ENCODE data around the gene C9orf153. TPM values are rescaled to one million over a fixed set of nuclear protein-coding genes. Genes with fewer than 3 reads are reported as not detected.

Gene C9orf153
- total and polyA plus RNA-seq, 2 of the 13 experiments (the other 11 are each of a cell fraction or from before 2014, with no cell fraction given): 0.17 to 0.44 TPM

DNA sequence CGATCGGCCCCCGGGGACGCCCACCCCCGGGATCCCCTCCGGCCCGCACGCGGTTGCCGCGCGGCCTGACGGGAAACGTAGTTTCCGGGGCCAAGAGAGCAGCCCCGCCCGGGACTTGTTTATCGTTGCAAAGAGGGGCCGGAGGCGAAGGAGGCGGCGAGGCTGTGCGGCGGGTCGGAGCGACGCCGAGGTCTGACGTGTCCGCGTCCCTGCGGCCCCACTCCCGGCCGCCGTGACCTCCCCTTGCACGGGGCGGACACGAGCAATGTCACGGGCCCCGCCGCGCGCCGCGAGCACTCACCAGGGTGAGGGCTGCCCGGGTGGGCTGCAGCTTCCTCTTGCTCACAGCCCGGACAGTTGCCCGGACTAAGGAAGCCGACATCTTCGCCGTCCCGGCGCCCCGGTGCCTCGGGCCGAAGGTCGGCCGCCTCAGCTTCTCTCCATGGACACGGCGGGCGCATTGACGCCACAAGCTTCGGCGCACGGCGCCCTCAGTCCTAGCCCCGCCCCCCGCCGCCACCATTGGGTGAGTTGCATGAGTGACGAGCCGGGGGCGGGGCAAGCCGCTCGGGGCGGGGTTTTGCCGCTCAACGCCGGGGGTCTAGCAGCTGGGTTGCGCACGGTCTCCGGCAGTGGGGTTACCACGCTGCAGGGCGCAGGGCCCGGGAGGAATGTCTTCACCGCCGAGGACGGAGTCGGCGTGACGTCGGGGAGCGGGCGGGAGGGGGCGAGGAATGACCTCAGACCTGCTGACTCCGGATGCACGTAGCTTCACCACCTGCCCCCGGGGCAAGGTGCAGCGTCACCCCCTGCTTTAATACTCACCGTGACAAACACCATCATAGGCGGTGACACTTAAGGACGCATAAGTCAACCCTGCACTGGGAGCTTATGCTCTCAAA, 22.9 kb upstream of the C9orf153 start, which contains the start of gene ISCA1 (continued):
- TF ChIP-seq, protein P1, sequence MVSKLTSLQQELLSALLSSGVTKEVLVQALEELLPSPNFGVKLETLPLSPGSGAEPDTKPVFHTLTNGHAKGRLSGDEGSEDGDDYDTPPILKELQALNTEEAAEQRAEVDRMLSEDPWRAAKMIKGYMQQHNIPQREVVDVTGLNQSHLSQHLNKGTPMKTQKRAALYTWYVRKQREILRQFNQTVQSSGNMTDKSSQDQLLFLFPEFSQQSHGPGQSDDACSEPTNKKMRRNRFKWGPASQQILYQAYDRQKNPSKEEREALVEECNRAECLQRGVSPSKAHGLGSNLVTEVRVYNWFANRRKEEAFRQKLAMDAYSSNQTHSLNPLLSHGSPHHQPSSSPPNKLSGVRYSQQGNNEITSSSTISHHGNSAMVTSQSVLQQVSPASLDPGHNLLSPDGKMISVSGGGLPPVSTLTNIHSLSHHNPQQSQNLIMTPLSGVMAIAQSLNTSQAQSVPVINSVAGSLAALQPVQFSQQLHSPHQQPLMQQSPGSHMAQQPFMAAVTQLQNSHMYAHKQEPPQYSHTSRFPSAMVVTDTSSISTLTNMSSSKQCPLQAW (CRISPR knock-in tag; IDR thresholded peaks at IDR 0.05): no peak; the same call in 1 of the 2 replicates
- TF ChIP-seq NAIF1 (CRISPR knock-in tag; IDR thresholded peaks at IDR 0.05; ENCODE audit: borderline replicate concordance) (peak; percentile 55; the same call in 1 of the 2 replicates), ZSCAN29 (CRISPR knock-in tag; conservative IDR thresholded peaks at IDR 0.05) (peak; percentile 78; the same call in 1 of the 2 replicates), TOPORS (CRISPR knock-in tag; IDR thresholded peaks at IDR 0.05) (no peak; the same call in 1 of the 2 replicates), TGIF2 (CRISPR knock-in tag; IDR thresholded peaks at IDR 0.05) (peak; percentile 59; the same call in 1 of the 2 replicates), ZNF790 (CRISPR knock-in tag; IDR thresholded peaks at IDR 0.05; ENCODE audit: borderline replicate concordance) (no peak), ZNF550 (CRISPR knock-in tag; IDR thresholded peaks at IDR 0.05; ENCODE audit: borderline replicate concordance) (no peak), SAFB2 (CRISPR knock-in tag; IDR thresholded peaks at IDR 0.05; ENCODE audit: borderline replicate concordance, low read depth) (peak; percentile 80; the same call in 1 of the 2 replicates)
- TF ChIP-seq, protein P2, sequence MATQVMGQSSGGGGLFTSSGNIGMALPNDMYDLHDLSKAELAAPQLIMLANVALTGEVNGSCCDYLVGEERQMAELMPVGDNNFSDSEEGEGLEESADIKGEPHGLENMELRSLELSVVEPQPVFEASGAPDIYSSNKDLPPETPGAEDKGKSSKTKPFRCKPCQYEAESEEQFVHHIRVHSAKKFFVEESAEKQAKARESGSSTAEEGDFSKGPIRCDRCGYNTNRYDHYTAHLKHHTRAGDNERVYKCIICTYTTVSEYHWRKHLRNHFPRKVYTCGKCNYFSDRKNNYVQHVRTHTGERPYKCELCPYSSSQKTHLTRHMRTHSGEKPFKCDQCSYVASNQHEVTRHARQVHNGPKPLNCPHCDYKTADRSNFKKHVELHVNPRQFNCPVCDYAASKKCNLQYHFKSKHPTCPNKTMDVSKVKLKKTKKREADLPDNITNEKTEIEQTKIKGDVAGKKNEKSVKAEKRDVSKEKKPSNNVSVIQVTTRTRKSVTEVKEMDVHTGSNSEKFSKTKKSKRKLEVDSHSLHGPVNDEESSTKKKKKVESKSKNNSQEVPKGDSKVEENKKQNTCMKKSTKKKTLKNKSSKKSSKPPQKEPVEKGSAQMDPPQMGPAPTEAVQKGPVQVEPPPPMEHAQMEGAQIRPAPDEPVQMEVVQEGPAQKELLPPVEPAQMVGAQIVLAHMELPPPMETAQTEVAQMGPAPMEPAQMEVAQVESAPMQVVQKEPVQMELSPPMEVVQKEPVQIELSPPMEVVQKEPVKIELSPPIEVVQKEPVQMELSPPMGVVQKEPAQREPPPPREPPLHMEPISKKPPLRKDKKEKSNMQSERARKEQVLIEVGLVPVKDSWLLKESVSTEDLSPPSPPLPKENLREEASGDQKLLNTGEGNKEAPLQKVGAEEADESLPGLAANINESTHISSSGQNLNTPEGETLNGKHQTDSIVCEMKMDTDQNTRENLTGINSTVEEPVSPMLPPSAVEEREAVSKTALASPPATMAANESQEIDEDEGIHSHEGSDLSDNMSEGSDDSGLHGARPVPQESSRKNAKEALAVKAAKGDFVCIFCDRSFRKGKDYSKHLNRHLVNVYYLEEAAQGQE (IDR thresholded peaks at IDR 0.05; ENCODE audit: borderline replicate concordance in 1 of 2, low read depth in 1 of 2, low read length in 2 of 2): peak in 1 of 2 experiments; percentile 43; a peak in 1 of 4 replicates
- TF ChIP-seq, protein P3, sequence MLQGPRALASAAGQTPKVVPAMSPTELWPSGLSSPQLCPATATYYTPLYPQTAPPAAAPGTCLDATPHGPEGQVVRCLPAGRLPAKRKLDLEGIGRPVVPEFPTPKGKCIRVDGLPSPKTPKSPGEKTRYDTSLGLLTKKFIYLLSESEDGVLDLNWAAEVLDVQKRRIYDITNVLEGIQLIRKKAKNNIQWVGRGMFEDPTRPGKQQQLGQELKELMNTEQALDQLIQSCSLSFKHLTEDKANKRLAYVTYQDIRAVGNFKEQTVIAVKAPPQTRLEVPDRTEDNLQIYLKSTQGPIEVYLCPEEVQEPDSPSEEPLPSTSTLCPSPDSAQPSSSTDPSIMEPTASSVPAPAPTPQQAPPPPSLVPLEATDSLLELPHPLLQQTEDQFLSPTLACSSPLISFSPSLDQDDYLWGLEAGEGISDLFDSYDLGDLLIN (CRISPR knock-in tag; IDR thresholded peaks at IDR 0.05; ENCODE audit: borderline replicate concordance): peak; percentile 20; the same call in 1 of the 2 replicates
- TF ChIP-seq, protein P4, sequence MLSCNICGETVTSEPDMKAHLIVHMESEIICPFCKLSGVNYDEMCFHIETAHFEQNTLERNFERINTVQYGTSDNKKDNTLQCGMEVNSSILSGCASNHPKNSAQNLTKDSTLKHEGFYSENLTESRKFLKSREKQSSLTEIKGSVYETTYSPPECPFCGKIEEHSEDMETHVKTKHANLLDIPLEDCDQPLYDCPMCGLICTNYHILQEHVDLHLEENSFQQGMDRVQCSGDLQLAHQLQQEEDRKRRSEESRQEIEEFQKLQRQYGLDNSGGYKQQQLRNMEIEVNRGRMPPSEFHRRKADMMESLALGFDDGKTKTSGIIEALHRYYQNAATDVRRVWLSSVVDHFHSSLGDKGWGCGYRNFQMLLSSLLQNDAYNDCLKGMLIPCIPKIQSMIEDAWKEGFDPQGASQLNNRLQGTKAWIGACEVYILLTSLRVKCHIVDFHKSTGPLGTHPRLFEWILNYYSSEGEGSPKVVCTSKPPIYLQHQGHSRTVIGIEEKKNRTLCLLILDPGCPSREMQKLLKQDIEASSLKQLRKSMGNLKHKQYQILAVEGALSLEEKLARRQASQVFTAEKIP (CRISPR knock-in tag; IDR thresholded peaks at IDR 0.05; ENCODE audit: borderline replicate concordance): no peak
- TF ChIP-seq, protein P5, sequence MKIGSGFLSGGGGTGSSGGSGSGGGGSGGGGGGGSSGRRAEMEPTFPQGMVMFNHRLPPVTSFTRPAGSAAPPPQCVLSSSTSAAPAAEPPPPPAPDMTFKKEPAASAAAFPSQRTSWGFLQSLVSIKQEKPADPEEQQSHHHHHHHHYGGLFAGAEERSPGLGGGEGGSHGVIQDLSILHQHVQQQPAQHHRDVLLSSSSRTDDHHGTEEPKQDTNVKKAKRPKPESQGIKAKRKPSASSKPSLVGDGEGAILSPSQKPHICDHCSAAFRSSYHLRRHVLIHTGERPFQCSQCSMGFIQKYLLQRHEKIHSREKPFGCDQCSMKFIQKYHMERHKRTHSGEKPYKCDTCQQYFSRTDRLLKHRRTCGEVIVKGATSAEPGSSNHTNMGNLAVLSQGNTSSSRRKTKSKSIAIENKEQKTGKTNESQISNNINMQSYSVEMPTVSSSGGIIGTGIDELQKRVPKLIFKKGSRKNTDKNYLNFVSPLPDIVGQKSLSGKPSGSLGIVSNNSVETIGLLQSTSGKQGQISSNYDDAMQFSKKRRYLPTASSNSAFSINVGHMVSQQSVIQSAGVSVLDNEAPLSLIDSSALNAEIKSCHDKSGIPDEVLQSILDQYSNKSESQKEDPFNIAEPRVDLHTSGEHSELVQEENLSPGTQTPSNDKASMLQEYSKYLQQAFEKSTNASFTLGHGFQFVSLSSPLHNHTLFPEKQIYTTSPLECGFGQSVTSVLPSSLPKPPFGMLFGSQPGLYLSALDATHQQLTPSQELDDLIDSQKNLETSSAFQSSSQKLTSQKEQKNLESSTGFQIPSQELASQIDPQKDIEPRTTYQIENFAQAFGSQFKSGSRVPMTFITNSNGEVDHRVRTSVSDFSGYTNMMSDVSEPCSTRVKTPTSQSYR (CRISPR knock-in tag; IDR thresholded peaks at IDR 0.05; ENCODE audit: borderline replicate concordance): no peak
